Ammon's horn (tissue), 1 donor: ENCODE results near the gene GMCL1.
"Not testable (repeated sequence)": the region's sequence is repeated elsewhere in the genome, so short reads cannot be mapped to it uniquely, and the experiment has no call there.

Source experiments
- DNase-seq: peaks from one replicate; pipeline ENCODE4 v3.0.0-alpha.2; 2016; ENCODE audit warnings: low spot score

GMCL1 gene

GRCh38 chr2:69829256-69830044 is at the start of gene GMCL1:
GMCL1 (plus strand) TSS chr2:69829660; CDS start chr2:69829893, 233 bp downstream.
- peak; percentile 97 for DNase-seq

GRCh38 chr2:69780921-69781320 is 48.5 kb upstream of the GMCL1 start:
- no peak for DNase-seq

- DNase-seq, result no peak
Measured at GRCh38 chr2:69781321-69782248, 47.9 kb upstream of the GMCL1 start.

- DNase-seq, result no peak
Measured at GRCh38 chr2:69784228-69784627, 45.2 kb upstream of the GMCL1 start.

- no peak for DNase-seq
Measured at GRCh38 chr2:69785358-69785757, 44.1 kb upstream of the GMCL1 start.

GRCh38 chr2:69786052-69786560 is 43.4 kb upstream of the GMCL1 start:
- no peak for DNase-seq

GRCh38 chr2:69789175-69789721 is 40.2 kb upstream of the GMCL1 start:
- DNase-seq, result no peak

- peak; percentile 16 for DNase-seq
Measured at GRCh38 chr2:69789772-69790600, 39.5 kb upstream of the GMCL1 start.

GRCh38 chr2:69790601-69790959 is 38.9 kb upstream of the GMCL1 start:
- no peak for DNase-seq

- no peak for DNase-seq
Measured at GRCh38 chr2:69791045-69791444, 38.4 kb upstream of the GMCL1 start.

GRCh38 chr2:69796174-69796573 is 33.3 kb upstream of the GMCL1 start:
- no peak for DNase-seq

- no peak for DNase-seq
Measured at GRCh38 chr2:69797235-69797634, 32.2 kb upstream of the GMCL1 start.

- DNase-seq, result no peak
Measured at GRCh38 chr2:69797836-69798289, 31.6 kb upstream of the GMCL1 start.

GRCh38 chr2:69798290-69798908 is 31.1 kb upstream of the GMCL1 start:
- DNase-seq, result peak; percentile 9

GRCh38 chr2:69798909-69799526 is 30.4 kb upstream of the GMCL1 start:
- DNase-seq, result no peak

GRCh38 chr2:69801745-69802290 is 27.6 kb upstream of the GMCL1 start:
- no peak for DNase-seq

- DNase-seq, result not testable (repeated sequence)
Measured at GRCh38 chr2:69802781-69803367, 26.6 kb upstream of the GMCL1 start.

GRCh38 chr2:69804416-69804815 is 25.0 kb upstream of the GMCL1 start:
- no peak for DNase-seq

GRCh38 chr2:69805887-69806286 is 23.6 kb upstream of the GMCL1 start:
- DNase-seq, result no peak
